ENCODE results near the gene GABRB2.

GRCh38 chr5:161391016-161391415, 155.5 kb downstream of the GABRB2 start:
- no peak for TF ChIP-seq CTCF (IDR thresholded peaks at IDR 0.05)
- TF ChIP-seq POLR2A (IDR thresholded peaks at IDR 0.05) = no peak

Data from Peyer's patch (tissue), 4 donors.